ENCODE results near the gene ADGRF5. TPM values are rescaled to one million over a fixed set of nuclear protein-coding genes. Genes with fewer than 3 reads are reported as not detected.

Gene ADGRF5
- not detected in 5 replicates for total RNA-seq (2022; extraction: Qiagen RNA extraction; ENCODE audit: low read depth)

DNA sequence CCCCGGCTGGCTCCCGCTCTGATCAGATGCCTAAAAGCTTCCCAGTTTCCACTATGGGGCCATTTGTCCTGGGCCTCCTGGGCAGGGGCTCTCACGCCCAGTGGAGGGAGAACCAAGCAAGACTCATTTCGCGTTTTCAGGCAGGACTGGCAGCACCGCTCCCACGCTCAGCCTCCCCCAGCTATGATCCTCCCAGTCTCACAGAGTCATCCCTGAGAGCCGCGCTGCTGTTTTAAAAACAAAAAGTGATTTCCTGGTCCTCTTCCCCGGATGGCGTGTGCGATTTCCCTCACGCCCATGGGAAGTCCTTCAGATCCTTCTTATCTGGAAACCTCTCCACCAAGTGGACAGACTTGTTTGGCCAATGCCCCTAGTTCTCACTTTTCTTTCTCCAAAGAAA lies at the start of gene ADGRF5:
Gene ADGRF5 (minus strand): TSS at position 208 of the 400 bp plus-strand sequence. CDS start 15,176 bp downstream, outside the sequence.

Other genes with a start within 250 kb of the ADGRF5 start
- not detected in 5 replicates for gene TDRD6, start 234.1 kb downstream of the ADGRF5 start, total RNA-seq (2022; extraction: Qiagen RNA extraction; ENCODE audit: low read depth)
- gene PLA2G7, start 186.6 kb downstream of the ADGRF5 start, total RNA-seq (2022; extraction: Qiagen RNA extraction; ENCODE audit: low read depth), result 0.11 TPM in 1 of 5 replicates, not detected in the others
- gene ANKRD66, start 175.0 kb downstream of the ADGRF5 start, total RNA-seq (2022; extraction: Qiagen RNA extraction; ENCODE audit: low read depth), result not detected in 5 replicates
- not detected in 5 replicates for gene MEP1A, start 128.5 kb downstream of the ADGRF5 start, total RNA-seq (2022; extraction: Qiagen RNA extraction; ENCODE audit: low read depth)
- 0.33 TPM in 1 of 5 replicates, not detected in the others for gene ADGRF1, start 120.4 kb upstream of the ADGRF5 start, total RNA-seq (2022; extraction: Qiagen RNA extraction; ENCODE audit: low read depth)

Measured in A549 treated with RU486 at 1 μM for 4 hours (cell line).